GM21576 (cell line): ENCODE results near the gene SLAMF9.
"Not testable (repeated sequence)": the region's sequence is repeated elsewhere in the genome, so short reads cannot be mapped to it uniquely, and the experiment has no call there.

Experiments
- ATAC-seq: cut with Tn5 transposase; IDR thresholded peaks from one replicate; pipeline ENCODE4 v1.9.1; 2021; ENCODE audit warnings: mild to moderate bottlenecking, moderate library complexity; ENCODE audit not compliant: unreplicated experiment

Gene SLAMF9

GRCh38 chr1:159904036-159904435 lies 50.0 kb downstream of the SLAMF9 start:
- not testable (repeated sequence) for ATAC-seq

- no peak for ATAC-seq
These were observed 51.5 kb downstream of the SLAMF9 start for GRCh38 chr1:159902541-159902940.
